GM18502 (cell line): ENCODE results near the gene USP32.

ENCODE experiments used
- ATAC-seq: cut with Tn5 transposase; IDR thresholded peaks from one replicate; pipeline ENCODE4 v1.9.1; 2021; ENCODE audit warnings: mild to moderate bottlenecking; ENCODE audit not compliant: unreplicated experiment, poor library complexity

The USP32 gene

GRCh38 chr17:60145006-60145935, 246.7 kb downstream of the USP32 start:
- ATAC-seq, result no peak

GRCh38 chr17:60142872-60143499, 248.9 kb downstream of the USP32 start:
- ATAC-seq, result no peak

- ATAC-seq, result no peak
Observed at GRCh38 chr17:60141111-60142018, 250.6 kb downstream of the USP32 start.

GRCh38 chr17:60139438-60140285, 252.3 kb downstream of the USP32 start:
- ATAC-seq, result no peak

GRCh38 chr17:60138769-60139437, 253.0 kb downstream of the USP32 start:
- ATAC-seq, result no peak

GRCh38 chr17:60137731-60138130, 254.2 kb downstream of the USP32 start:
- ATAC-seq, result no peak

- ATAC-seq, result no peak
Observed at GRCh38 chr17:60135951-60136666, 255.8 kb downstream of the USP32 start.

GRCh38 chr17:60135151-60135950, 256.6 kb downstream of the USP32 start:
- ATAC-seq, result peak; percentile 89

GRCh38 chr17:60134396-60135150, 257.4 kb downstream of the USP32 start:
- peak; percentile 15 for ATAC-seq

- ATAC-seq, result no peak
Observed at GRCh38 chr17:60130466-60130865, 261.5 kb downstream of the USP32 start.

- ATAC-seq, result no peak
Observed at GRCh38 chr17:60129164-60129563, 262.8 kb downstream of the USP32 start.
